Calu3 (cell line): ENCODE data around the gene GALNT5. TPM values are rescaled to one million over a fixed set of nuclear protein-coding genes. Genes with fewer than 3 reads are reported as not detected.

Source experiments
- BruUV-seq: library from RNA; stranded (reverse); fragments of 400-500 nt; replicated peaks from 2 replicates; lab custom pipeline; 2021; lab: Mats Ljungman, UMichigan
- CTCF ChIA-PET: fragments of 300-600 bp; sonication (Branson Sonifier 250); formaldehyde crosslinking; loops from one replicate; lab custom pipeline; 2022; ENCODE audit warnings: antibody characterized with exemption; lab: Charles Lee
- DNase-seq: peaks from one replicate; pipeline ENCODE4 v3.0.0; 2022
- H3K27ac Mint-ChIP-seq: one replicate; pipeline ENCODE4 v1.8.0; 2022; ENCODE audit warnings: mixed read lengths; ENCODE audit not compliant: unreplicated experiment
- H3K27me3 Mint-ChIP-seq: one replicate; pipeline ENCODE4 v1.8.0; 2022; ENCODE audit warnings: mixed read lengths; ENCODE audit not compliant: unreplicated experiment
- H3K36me3 Mint-ChIP-seq: one replicate; pipeline ENCODE4 v1.8.0; 2022; ENCODE audit warnings: mild to moderate bottlenecking, moderate library complexity, mixed read lengths; ENCODE audit not compliant: insufficient read depth, unreplicated experiment
- H3K4me1 Mint-ChIP-seq: one replicate; pipeline ENCODE4 v1.8.0; 2022; ENCODE audit warnings: mild to moderate bottlenecking, low read depth, mixed read lengths; ENCODE audit not compliant: unreplicated experiment
- H3K4me3 Mint-ChIP-seq: one replicate; pipeline ENCODE4 v1.8.0; 2022; ENCODE audit warnings: mild to moderate bottlenecking, low read depth, moderate library complexity, mixed read lengths; ENCODE audit not compliant: unreplicated experiment
- H3K9me3 Mint-ChIP-seq: one replicate; pipeline ENCODE4 v1.8.0; 2022; ENCODE audit warnings: low read depth, mixed read lengths; ENCODE audit not compliant: unreplicated experiment
- CTCF ChIP-seq: fragments of 200-600 bp; IDR thresholded peaks from one replicate; pipeline ENCODE4 v1.8.0; 2022; ENCODE audit warnings: antibody characterized with exemption; ENCODE audit not compliant: unreplicated experiment
- intact Hi-C: fragments of 100-400 bp; cut with micrococcal nuclease; formaldehyde crosslinking; loops from one replicate; pipeline ENCODE4 v1.10.0; 2022; ENCODE audit not compliant: unreplicated experiment
- total RNA-seq: library from RNA; stranded (reverse); gene quantifications from 2 replicates; pipeline ENCODE4 v1.2.3, GENCODE V29; 2022

The GALNT5 gene
- total RNA-seq, 1 experiment from 2014 or later, result 51.7 TPM

GRCh38 chr2:157348291-157348921 is 90.9 kb downstream of the GALNT5 start:
- no peaks in the 10 kb centered on the region for H3K36me3 Mint-ChIP-seq
- no peaks in the 10 kb centered on the region for H3K4me1 Mint-ChIP-seq
- BruUV-seq, result no TSS peak
- no peak for DNase-seq
- no peaks in the 10 kb centered on the region for H3K27me3 Mint-ChIP-seq
- no peak for TF ChIP-seq CTCF
- peaks cover 11% of the 10 kb centered on the region for H3K9me3 Mint-ChIP-seq
- CTCF ChIA-PET, result no interaction called here
- no peak overlapping the region for H3K4me3 Mint-ChIP-seq
- intact Hi-C loops, result no loop called here
- H3K27ac Mint-ChIP-seq, result no peak overlapping the region

- Mint-ChIP-seq H3K4me3 (no peak overlapping the region), H3K9me3 (no peaks in the 10 kb centered on the region), H3K4me1 (no peaks in the 10 kb centered on the region), H3K27me3 (no peaks in the 10 kb centered on the region), H3K36me3 (no peaks in the 10 kb centered on the region), H3K27ac (no peak overlapping the region)
- no peak for DNase-seq
- BruUV-seq, result no TSS peak
- intact Hi-C loops, result no loop called here
- TF ChIP-seq CTCF, result no peak
- CTCF ChIA-PET, result interaction anchor here (1.0 kb wide), 1 partner anchor 14 kb away, joined by 4 read pairs; no protein-coding TSS in a partner anchor
Observed at GRCh38 chr2:157349949-157350515, 92.5 kb downstream of the GALNT5 start.

- Mint-ChIP-seq H3K4me1 (no peaks in the 10 kb centered on the region), H3K9me3 (no peaks in the 10 kb centered on the region), H3K27ac (no peak overlapping the region), H3K36me3 (no peaks in the 10 kb centered on the region), H3K27me3 (peaks cover 11% of the 10 kb centered on the region), H3K4me3 (no peak overlapping the region)
- CTCF ChIA-PET, result no interaction called here
- intact Hi-C loops, result no loop called here
- BruUV-seq, result no TSS peak
- no peak for DNase-seq
- no peak for TF ChIP-seq CTCF
Observed at GRCh38 chr2:157355618-157356017, 98.1 kb downstream of the GALNT5 start.

- intact Hi-C loops, result no loop called here
Observed at GRCh38 chr2:157359628-157360027, 102.1 kb downstream of the GALNT5 start.

More at GRCh38 chr2:157359628-157360027, 102.1 kb downstream of the GALNT5 start:
- TF ChIP-seq CTCF, result no peak
- no peak overlapping the region for H3K4me3 Mint-ChIP-seq
- no peak overlapping the region for H3K27ac Mint-ChIP-seq
- DNase-seq, result no peak
- CTCF ChIA-PET, result no interaction called here
- no peaks in the 10 kb centered on the region for H3K36me3 Mint-ChIP-seq
- no TSS peak for BruUV-seq
- H3K4me1 Mint-ChIP-seq, result no peaks in the 10 kb centered on the region
- peaks cover 11% of the 10 kb centered on the region for H3K27me3 Mint-ChIP-seq
- peaks cover 6% of the 10 kb centered on the region for H3K9me3 Mint-ChIP-seq
